Testis (tissue), 2 donors: ENCODE measurements around the gene CALCB.

Source experiments
- CTCF ChIP-seq, 3 experiments: fragments of 450-650 bp in 2 of 3; fragments of 200-600 bp in 1 of 3; sonication (generic) in 1 of 3; IDR thresholded peaks; one replicate each; pipeline ENCODE4 v1.5.1; 2016 to 2019; ENCODE audit warnings: antibody characterized with exemption in 3 of 3, mild to moderate bottlenecking in 2 of 3, moderate library complexity in 1 of 3
- POLR2A ChIP-seq: fragments of 450-650 bp; IDR thresholded peaks from one replicate; pipeline ENCODE4 v1.6.1; 2017; ENCODE audit warnings: antibody characterized with exemption, mild to moderate bottlenecking, moderate library complexity

GRCh38 chr11:15073361-15074205 lies at the start of gene CALCB:
- TF ChIP-seq CTCF (IDR thresholded peaks at IDR 0.05) (no peak), POLR2A (no peak)
